Esophagus squamous epithelium (tissue), 5 donors: Measurements from ENCODE around the gene SRMS. TPM values are rescaled to one million over a fixed set of nuclear protein-coding genes. Genes with fewer than 3 reads are reported as not detected.

Source experiments
- DNase-seq: peaks from one replicate; lab custom pipeline; 2025; lab: John Stamatoyannopoulos, UW
- H3K27ac ChIP-seq, 4 donors: fragments of 200-600 bp; sonication (generic); one replicate each; pipeline ENCODE4 v1.5.1; 2016 to 2019; ENCODE audit warnings: mild to moderate bottlenecking in 1 of 4
- H3K27me3 ChIP-seq, 4 donors: fragments of 200-600 bp; sonication (generic); 1 replicate in 3 of 4; 2 replicates in 1 of 4; pipeline versions ENCODE4 v1.5.1 to v1.6.0; 2017 to 2021; ENCODE audit warnings: antibody characterized with exemption in 1 of 4
- H3K36me3 ChIP-seq, 3 donors: fragments of 200-600 bp; sonication (generic); one replicate each; pipeline ENCODE4 v1.5.1; 2016 to 2019
- H3K4me1 ChIP-seq, 3 donors: fragments of 200-600 bp; sonication (generic); one replicate each; pipeline ENCODE4 v1.5.1; 2017 to 2019
- H3K4me3 ChIP-seq, 4 donors: fragments of 200-600 bp; sonication (generic); 1 replicate in 3 of 4; 2 replicates in 1 of 4; pipeline ENCODE4 v1.5.1; 2016 to 2019; ENCODE audit warnings: mild to moderate bottlenecking in 2 of 4, moderate library complexity in 1 of 4
- H3K9me3 ChIP-seq, 3 donors: fragments of 200-600 bp; sonication (generic); one replicate each; pipeline ENCODE4 v1.5.1; 2016 to 2019
- POLR2A ChIP-seq, 4 donors: fragments of 450-650 bp; IDR thresholded peaks; one replicate each; pipeline ENCODE4 v1.6.1; 2017; ENCODE audit warnings: antibody characterized with exemption in 4 of 4, mild to moderate bottlenecking in 4 of 4, moderate library complexity in 3 of 4
- WGBS, 2 donors: methylation state at CpG; one replicate each; pipeline ENCODE4 v1.1.5; 2018; 5-methylcytosine and 5-hydroxymethylcytosine counted together
- intact Hi-C: fragments of 100-400 bp; cut with DNase I; formaldehyde crosslinking; loops from one replicate; pipeline ENCODE4 v1.15.0; 2022
- total RNA-seq, 4 donors: library from RNA; depleted of rRNA; stranded (reverse); fragments of >200 nt; gene quantifications; one replicate each; pipeline ENCODE4 v1.1.0, GENCODE V29; 2016
- TF ChIP-seq, protein P1 (sequence below), 6 experiments: fragments of 450-650 bp in 4 of 6; fragments of 200-600 bp in 2 of 6; sonication (generic) in 2 of 6; IDR thresholded peaks; one replicate each; pipeline ENCODE4 v1.5.1; 2016 to 2019; ENCODE audit warnings: antibody characterized with exemption in 6 of 6, mild to moderate bottlenecking in 4 of 6, moderate library complexity in 4 of 6
- donor health status: DM: yes; HTN: yes; CAD: no.

The SRMS gene
- total RNA-seq, 4 donors from 2014 or later = not detected

DNA sequence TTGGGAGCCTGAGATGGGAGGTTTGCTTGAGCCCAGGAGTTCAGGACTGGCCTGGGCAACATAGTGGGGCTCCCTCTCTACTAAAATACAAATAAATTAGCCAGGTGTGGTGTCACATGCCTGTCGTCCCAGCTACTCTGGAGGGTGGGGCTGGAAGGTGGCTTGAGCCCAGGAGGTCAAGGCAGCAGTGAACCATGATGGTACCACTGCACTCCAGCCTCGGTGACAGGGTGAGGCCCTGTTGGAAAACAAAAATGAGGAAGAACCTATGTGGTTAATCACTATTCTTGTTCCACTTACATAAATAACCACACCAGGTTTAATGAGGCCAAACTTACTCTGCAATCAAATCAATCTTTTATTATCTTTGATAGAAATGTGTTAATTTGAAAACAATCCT, 21.6 kb downstream of the SRMS start:
- Histone ChIP-seq H3K4me3 (no peak overlapping the region), H3K4me1 (peaks cover 15 to 70% (median 17%) of the 10 kb centered on the region in 3 donors), H3K27ac (peak overlapping the region in 3 of 4 donors; percentile 45 to 96 (median 69)), H3K27me3 (peaks cover 0 to 6% (median 0%) of the 10 kb centered on the region in 4 donors), H3K9me3 (no peaks in the 10 kb centered on the region), H3K36me3 (peaks cover 6 to 48% (median 7%) of the 10 kb centered on the region in 3 donors)
- DNase-seq = no peak
- TF ChIP-seq POLR2A (IDR thresholded peaks at IDR 0.05) = no peak
- TF ChIP-seq, protein P1, sequence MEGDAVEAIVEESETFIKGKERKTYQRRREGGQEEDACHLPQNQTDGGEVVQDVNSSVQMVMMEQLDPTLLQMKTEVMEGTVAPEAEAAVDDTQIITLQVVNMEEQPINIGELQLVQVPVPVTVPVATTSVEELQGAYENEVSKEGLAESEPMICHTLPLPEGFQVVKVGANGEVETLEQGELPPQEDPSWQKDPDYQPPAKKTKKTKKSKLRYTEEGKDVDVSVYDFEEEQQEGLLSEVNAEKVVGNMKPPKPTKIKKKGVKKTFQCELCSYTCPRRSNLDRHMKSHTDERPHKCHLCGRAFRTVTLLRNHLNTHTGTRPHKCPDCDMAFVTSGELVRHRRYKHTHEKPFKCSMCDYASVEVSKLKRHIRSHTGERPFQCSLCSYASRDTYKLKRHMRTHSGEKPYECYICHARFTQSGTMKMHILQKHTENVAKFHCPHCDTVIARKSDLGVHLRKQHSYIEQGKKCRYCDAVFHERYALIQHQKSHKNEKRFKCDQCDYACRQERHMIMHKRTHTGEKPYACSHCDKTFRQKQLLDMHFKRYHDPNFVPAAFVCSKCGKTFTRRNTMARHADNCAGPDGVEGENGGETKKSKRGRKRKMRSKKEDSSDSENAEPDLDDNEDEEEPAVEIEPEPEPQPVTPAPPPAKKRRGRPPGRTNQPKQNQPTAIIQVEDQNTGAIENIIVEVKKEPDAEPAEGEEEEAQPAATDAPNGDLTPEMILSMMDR (IDR thresholded peaks at IDR 0.05) = no peak
- intact Hi-C loops = no loop called here
- WGBS, 2 donors = 12% methylated on average over 2 of the region's 2 CpGs

DNA sequence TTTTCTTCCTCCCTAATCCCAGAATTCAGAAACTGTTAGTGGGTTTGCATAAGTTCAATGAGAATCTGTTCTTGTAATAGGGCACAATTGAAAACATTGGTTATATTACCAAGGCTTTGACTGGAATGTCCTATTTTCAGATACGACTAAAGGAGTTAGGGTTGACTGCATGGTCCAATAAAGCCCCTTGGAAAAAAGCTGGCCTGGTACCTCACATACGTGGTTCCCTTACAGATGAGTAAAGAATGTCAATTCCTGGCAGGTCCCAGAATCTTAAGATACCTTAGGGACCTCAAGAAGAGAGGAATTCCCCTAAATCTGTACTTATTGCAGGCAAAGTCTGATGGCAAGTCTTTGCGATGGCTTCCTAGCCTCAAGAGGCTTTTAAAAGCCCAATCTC, 22.4 kb downstream of the SRMS start:
- Histone ChIP-seq H3K27ac (peak overlapping the region in 3 of 4 donors; percentile 45 to 96 (median 69)), H3K4me3 (no peak overlapping the region), H3K9me3 (no peaks in the 10 kb centered on the region), H3K36me3 (peaks cover 6 to 42% (median 7%) of the 10 kb centered on the region in 3 donors), H3K4me1 (peaks cover 15 to 63% (median 17%) of the 10 kb centered on the region in 3 donors), H3K27me3 (peaks cover 0 to 1% (median 0%) of the 10 kb centered on the region in 4 donors)
- WGBS, 2 donors = 57 to 59% methylated on average over 3 of the region's 3 CpGs
- DNase-seq = no peak
- no peak for TF ChIP-seq POLR2A (IDR thresholded peaks at IDR 0.05)
- TF ChIP-seq, protein P1 (IDR thresholded peaks at IDR 0.05) = no peak
- intact Hi-C loops = no loop called here

DNA sequence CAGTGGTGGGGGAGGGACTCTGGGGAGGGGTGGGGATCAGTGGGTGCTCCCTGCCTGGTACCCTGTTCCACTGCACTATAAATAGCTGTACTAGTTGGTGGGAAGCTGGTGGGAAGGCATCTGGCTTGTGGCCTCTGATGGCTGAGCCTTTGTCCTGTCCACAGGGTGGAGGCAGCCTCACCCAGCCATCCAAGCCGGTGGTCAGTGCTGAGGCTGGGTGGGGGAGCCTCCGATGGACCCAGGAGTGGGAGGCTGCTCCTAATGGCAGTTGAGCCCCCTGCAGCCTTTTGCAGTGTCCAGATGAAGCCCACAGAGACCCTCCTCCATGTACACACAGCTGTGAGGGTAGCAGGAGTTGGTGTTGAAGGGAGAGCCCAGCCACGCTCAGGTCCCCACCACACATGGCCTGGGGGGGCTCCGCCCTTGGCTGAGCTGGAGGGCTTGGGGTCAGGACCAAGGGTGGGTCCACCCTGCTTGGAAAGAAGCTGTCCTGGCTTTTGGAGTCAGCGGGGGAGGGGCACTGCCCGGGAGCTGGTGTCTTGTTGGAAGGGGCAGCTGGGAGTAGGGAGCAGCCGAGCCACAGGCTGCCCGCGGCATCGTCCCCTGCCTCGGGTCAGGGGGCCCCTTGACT, 24.5 kb downstream of the SRMS start:
- Histone ChIP-seq H3K4me3 (peak overlapping the region in 3 of 4 donors; percentile 8 to 87 (median 80)), H3K36me3 (peaks cover 6 to 36% (median 7%) of the 10 kb centered on the region in 3 donors), H3K4me1 (peaks cover 22 to 69% (median 27%) of the 10 kb centered on the region in 3 donors), H3K9me3 (no peaks in the 10 kb centered on the region), H3K27me3 (no peaks in the 10 kb centered on the region), H3K27ac (peak overlapping the region; percentile 67 to 100 (median 90))
- WGBS, 2 donors = 80% methylated on average over 1 of the region's 11 CpGs; no CpG with 5 or more reads in 1 of the 2 donors
- TF ChIP-seq POLR2A (IDR thresholded peaks at IDR 0.05) = no peak
- TF ChIP-seq, protein P1 (IDR thresholded peaks at IDR 0.05) = no peak
- intact Hi-C loops = no loop called here
- no peak for DNase-seq

DNA sequence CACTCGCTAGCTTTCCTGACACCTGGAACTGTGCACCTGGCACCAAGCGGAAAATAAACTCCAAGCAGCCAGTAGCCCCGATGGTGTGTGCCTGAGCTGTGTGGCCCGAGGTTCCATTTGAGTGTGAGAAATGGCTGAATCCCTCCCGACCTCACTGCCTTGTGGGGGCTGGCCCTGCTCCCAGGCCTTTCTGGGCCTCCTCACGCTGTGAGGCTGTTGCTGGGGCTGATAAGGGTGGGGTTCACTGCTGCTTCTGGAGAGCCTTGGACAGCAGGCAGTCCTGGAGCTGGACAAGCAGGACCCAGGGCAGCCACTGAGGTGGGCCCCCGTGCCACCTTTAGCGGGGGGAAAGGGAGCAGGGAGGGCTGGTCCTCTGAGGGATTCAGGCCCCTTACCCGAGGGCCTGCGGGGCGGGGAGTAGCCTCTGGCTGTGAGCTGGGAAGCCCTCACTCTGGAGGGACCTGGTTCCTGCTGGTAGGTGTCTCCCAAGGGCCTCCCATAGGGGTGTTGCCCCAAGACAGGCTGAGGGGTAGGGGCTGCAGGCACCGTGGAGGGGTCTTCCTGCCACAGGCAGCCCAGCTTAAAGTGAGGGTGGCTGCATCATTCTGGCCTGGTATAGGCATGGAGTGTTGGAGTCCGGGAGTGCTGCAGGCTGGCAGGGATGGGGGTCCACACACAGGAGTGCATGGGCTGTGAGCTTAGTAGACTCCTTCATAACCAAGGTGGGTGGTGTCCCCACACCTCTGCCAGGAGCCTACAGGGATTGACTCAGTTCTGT, 25.3 kb downstream of the SRMS start:
- Histone ChIP-seq H3K4me3 (peak overlapping the region; percentile 61 to 95 (median 84)), H3K36me3 (peaks cover 6 to 44% (median 7%) of the 10 kb centered on the region in 3 donors), H3K9me3 (no peaks in the 10 kb centered on the region), H3K27me3 (no peaks in the 10 kb centered on the region), H3K4me1 (peaks cover 22 to 69% (median 27%) of the 10 kb centered on the region in 3 donors), H3K27ac (peak overlapping the region; percentile 67 to 100 (median 90))
- 27 to 66% methylated on average over 5 to 7 of the region's 13 CpGs for WGBS, 2 donors
- TF ChIP-seq, protein P1 (IDR thresholded peaks at IDR 0.05) = no peak
- no peak for TF ChIP-seq POLR2A (IDR thresholded peaks at IDR 0.05)
- intact Hi-C loops = no loop called here
- no peak for DNase-seq

DNA sequence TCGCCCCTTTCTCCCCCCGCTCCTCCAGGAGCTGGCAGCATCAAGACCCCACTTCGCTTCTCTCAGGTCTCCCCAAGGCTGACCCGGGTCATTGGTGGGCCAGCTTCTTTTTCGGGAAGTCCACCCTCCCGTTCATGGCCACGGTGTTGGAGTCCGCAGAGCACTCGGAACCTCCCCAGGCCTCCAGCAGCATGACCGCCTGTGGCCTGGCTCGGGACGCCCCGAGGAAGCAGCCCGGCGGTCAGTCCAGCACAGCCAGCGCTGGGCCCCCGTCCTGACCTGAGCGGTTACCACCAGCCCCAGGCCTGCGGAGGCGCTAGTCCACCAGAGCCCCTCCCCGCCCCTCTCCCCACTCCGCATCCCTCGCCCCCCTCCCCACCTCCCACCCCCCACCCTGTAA, 25.9 kb downstream of the SRMS start:
- no peak for TF ChIP-seq POLR2A (IDR thresholded peaks at IDR 0.05)
- TF ChIP-seq, protein P1 (IDR thresholded peaks at IDR 0.05) = no peak
- H3K27me3 ChIP-seq = no peaks in the 10 kb centered on the region
- no peak for DNase-seq
- H3K9me3 ChIP-seq = no peaks in the 10 kb centered on the region
- H3K4me3 ChIP-seq = peak overlapping the region; percentile 61 to 95 (median 84)
- WGBS, 2 donors = no CpG with 5 or more reads among the region's 23 CpGs
- intact Hi-C loops = no loop called here
- H3K36me3 ChIP-seq = peaks cover 6 to 45% (median 7%) of the 10 kb centered on the region in 3 donors
- peaks cover 22 to 69% (median 27%) of the 10 kb centered on the region in 3 donors for H3K4me1 ChIP-seq
- peak overlapping the region; percentile 85 to 100 (median 96) for H3K27ac ChIP-seq
